Measurements from ENCODE around the gene NRXN3. TPM values are rescaled to one million over a fixed set of nuclear protein-coding genes. Genes with fewer than 3 reads are reported as not detected.

The NRXN3 gene
- total and polyA plus RNA-seq, 2 experiments from 2014 or later: 1.0 to 1.8 TPM

DNA sequence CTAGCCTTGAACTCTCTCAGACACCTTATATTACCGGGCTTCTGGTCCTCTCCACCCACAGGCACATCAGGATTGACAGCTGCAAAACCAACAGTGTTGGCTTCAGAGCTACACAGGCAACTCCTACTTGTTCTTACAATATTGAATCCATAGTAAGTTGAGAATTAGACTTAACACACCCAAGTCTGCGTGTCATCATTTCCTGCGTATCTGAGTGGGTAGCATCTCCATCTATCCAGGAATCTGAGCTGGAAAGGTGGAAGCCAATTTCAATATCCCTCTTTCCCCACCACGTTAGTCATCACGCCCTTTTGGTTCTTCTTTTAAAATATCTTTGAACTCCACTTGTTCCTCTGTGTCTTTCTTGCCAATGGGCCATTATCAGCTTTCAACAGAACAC, 37.2 kb downstream of the NRXN3 start:
- no peaks in the 10 kb centered on the region for H3K79me2 ChIP-seq (replicated peaks; ENCODE audit: insufficient read depth)
- no peaks in the 10 kb centered on the region; the same call in 2 of the 3 replicates for H3K36me3 Mint-ChIP-seq (ENCODE audit: low read depth)
- peaks cover 6% of the 10 kb centered on the region for H3K27me3 Mint-ChIP-seq (ENCODE audit: insufficient read depth, low read depth, poor library complexity)

More for the DNA sequence above, 37.2 kb downstream of the NRXN3 start:
- TF ChIP-seq NANOG (IDR thresholded peaks at IDR 0.05; ENCODE audit: borderline replicate concordance) (no peak), POLR2AphosphoS5 (IDR thresholded peaks at IDR 0.05; ENCODE audit: low read depth) (no peak), STAT1 (IDR thresholded peaks at IDR 0.05; ENCODE audit: unreplicated experiment) (no peak), CREB1 (CRISPR knock-in tag; IDR thresholded peaks at IDR 0.05; ENCODE audit: low read depth) (no peak), EZH2 (IDR thresholded peaks at IDR 0.05; ENCODE audit: low read depth, unreplicated experiment) (no peak), ZNF114 (CRISPR knock-in tag; IDR thresholded peaks at IDR 0.05) (no peak), JUNB (IDR thresholded peaks at IDR 0.05; ENCODE audit: unreplicated experiment) (no peak), ZNF331 (CRISPR knock-in tag; IDR thresholded peaks at IDR 0.05; ENCODE audit: low read depth) (no peak)
- TF ChIP-seq, protein P1, sequence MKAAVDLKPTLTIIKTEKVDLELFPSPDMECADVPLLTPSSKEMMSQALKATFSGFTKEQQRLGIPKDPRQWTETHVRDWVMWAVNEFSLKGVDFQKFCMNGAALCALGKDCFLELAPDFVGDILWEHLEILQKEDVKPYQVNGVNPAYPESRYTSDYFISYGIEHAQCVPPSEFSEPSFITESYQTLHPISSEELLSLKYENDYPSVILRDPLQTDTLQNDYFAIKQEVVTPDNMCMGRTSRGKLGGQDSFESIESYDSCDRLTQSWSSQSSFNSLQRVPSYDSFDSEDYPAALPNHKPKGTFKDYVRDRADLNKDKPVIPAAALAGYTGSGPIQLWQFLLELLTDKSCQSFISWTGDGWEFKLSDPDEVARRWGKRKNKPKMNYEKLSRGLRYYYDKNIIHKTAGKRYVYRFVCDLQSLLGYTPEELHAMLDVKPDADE (IDR thresholded peaks at IDR 0.05): no peak
- TF ChIP-seq, protein P2, sequence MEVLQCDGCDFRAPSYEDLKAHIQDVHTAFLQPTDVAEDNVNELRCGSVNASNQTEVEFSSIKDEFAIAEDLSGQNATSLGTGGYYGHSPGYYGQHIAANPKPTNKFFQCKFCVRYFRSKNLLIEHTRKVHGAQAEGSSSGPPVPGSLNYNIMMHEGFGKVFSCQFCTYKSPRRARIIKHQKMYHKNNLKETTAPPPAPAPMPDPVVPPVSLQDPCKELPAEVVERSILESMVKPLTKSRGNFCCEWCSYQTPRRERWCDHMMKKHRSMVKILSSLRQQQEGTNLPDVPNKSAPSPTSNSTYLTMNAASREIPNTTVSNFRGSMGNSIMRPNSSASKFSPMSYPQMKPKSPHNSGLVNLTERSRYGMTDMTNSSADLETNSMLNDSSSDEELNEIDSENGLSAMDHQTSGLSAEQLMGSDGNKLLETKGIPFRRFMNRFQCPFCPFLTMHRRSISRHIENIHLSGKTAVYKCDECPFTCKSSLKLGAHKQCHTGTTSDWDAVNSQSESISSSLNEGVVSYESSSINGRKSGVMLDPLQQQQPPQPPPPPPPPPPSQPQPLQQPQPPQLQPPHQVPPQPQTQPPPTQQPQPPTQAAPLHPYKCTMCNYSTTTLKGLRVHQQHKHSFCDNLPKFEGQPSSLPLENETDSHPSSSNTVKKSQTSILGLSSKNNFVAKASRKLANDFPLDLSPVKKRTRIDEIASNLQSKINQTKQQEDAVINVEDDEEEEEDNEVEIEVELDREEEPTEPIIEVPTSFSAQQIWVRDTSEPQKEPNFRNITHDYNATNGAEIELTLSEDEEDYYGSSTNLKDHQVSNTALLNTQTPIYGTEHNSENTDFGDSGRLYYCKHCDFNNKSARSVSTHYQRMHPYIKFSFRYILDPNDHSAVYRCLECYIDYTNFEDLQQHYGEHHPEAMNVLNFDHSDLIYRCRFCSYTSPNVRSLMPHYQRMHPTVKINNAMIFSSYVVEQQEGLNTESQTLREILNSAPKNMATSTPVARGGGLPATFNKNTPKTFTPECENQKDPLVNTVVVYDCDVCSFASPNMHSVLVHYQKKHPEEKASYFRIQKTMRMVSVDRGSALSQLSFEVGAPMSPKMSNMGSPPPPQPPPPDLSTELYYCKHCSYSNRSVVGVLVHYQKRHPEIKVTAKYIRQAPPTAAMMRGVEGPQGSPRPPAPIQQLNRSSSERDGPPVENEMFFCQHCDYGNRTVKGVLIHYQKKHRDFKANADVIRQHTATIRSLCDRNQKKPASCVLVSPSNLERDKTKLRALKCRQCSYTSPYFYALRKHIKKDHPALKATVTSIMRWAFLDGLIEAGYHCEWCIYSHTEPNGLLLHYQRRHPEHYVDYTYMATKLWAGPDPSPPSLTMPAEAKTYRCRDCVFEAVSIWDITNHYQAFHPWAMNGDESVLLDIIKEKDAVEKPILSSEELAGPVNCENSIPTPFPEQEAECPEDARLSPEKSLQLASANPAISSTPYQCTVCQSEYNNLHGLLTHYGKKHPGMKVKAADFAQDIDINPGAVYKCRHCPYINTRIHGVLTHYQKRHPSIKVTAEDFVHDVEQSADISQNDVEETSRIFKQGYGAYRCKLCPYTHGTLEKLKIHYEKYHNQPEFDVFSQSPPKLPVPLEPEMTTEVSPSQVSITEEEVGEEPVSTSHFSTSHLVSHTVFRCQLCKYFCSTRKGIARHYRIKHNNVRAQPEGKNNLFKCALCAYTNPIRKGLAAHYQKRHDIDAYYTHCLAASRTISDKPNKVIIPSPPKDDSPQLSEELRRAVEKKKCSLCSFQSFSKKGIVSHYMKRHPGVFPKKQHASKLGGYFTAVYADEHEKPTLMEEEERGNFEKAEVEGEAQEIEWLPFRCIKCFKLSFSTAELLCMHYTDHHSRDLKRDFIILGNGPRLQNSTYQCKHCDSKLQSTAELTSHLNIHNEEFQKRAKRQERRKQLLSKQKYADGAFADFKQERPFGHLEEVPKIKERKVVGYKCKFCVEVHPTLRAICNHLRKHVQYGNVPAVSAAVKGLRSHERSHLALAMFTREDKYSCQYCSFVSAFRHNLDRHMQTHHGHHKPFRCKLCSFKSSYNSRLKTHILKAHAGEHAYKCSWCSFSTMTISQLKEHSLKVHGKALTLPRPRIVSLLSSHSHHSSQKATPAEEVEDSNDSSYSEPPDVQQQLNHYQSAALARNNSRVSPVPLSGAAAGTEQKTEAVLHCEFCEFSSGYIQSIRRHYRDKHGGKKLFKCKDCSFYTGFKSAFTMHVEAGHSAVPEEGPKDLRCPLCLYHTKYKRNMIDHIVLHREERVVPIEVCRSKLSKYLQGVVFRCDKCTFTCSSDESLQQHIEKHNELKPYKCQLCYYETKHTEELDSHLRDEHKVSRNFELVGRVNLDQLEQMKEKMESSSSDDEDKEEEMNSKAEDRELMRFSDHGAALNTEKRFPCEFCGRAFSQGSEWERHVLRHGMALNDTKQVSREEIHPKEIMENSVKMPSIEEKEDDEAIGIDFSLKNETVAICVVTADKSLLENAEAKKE (CRISPR knock-in tag; IDR thresholded peaks at IDR 0.05): no peak
- TF ChIP-seq, protein P3, sequence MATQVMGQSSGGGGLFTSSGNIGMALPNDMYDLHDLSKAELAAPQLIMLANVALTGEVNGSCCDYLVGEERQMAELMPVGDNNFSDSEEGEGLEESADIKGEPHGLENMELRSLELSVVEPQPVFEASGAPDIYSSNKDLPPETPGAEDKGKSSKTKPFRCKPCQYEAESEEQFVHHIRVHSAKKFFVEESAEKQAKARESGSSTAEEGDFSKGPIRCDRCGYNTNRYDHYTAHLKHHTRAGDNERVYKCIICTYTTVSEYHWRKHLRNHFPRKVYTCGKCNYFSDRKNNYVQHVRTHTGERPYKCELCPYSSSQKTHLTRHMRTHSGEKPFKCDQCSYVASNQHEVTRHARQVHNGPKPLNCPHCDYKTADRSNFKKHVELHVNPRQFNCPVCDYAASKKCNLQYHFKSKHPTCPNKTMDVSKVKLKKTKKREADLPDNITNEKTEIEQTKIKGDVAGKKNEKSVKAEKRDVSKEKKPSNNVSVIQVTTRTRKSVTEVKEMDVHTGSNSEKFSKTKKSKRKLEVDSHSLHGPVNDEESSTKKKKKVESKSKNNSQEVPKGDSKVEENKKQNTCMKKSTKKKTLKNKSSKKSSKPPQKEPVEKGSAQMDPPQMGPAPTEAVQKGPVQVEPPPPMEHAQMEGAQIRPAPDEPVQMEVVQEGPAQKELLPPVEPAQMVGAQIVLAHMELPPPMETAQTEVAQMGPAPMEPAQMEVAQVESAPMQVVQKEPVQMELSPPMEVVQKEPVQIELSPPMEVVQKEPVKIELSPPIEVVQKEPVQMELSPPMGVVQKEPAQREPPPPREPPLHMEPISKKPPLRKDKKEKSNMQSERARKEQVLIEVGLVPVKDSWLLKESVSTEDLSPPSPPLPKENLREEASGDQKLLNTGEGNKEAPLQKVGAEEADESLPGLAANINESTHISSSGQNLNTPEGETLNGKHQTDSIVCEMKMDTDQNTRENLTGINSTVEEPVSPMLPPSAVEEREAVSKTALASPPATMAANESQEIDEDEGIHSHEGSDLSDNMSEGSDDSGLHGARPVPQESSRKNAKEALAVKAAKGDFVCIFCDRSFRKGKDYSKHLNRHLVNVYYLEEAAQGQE (IDR thresholded peaks at IDR 0.05; ENCODE audit: unreplicated experiment): no peak
- Mint-ChIP-seq H3K9me3 (peaks cover 9% of the 10 kb centered on the region; the same call in 2 of the 3 replicates), H3K4me3 (no peak overlapping the region), H3K4me1 (peaks cover 16% of the 10 kb centered on the region), H3K27ac (no peak overlapping the region)
- Histone ChIP-seq H3K4me3 (no peak overlapping the region), H3K27me3 (ENCODE audit: insufficient read depth) (no peaks in the 10 kb centered on the region), H2AFZ (no peak overlapping the region), H4K20me1 (replicated peaks; ENCODE audit: insufficient read depth) (no peaks in the 10 kb centered on the region), H3K9me2 (ENCODE audit: insufficient read depth) (no peaks in the 10 kb centered on the region), H3K27ac (ENCODE audit: low read depth) (no peak overlapping the region), H3K4me1 (ENCODE audit: insufficient read depth) (peaks cover 3% of the 10 kb centered on the region; the same call in 1 of the 2 replicates), H3K36me3 (ENCODE audit: insufficient read depth) (no peaks in the 10 kb centered on the region), H3F3A (replicated peaks; ENCODE audit: low read depth) (no peaks in the 10 kb centered on the region), H3K4me2 (no peak overlapping the region)
- ATAC-seq (no peak), DNase-seq (ENCODE audit: low spot score) (no peak)

All from GM23338 (cell line).